Smooth muscle cell of trachea (primary cell): ENCODE measurements around the gene ATP2B1. TPM values are rescaled to one million over a fixed set of nuclear protein-coding genes. Genes with fewer than 3 reads are reported as not detected.

Source experiments
- total RNA-seq: library from RNA; depleted of rRNA; stranded (reverse); fragments of >200 nt; gene quantifications from 2 replicates; pipeline ENCODE4 v1.2.1, GENCODE V29; 2014

The ATP2B1 gene
- total RNA-seq = 68.0 and 81.7 TPM in 2 replicates

GRCh38 chr12:89708565-89709156 is at the start of gene ATP2B1:
Gene ATP2B1 (minus strand): TSS chr12:89708838. CDS start chr12:89655886, 52,952 bp downstream.

Other genes starting within 250 kb of the ATP2B1 start
- 10.8 and 17.9 TPM in 2 replicates for gene GALNT4, start 184.0 kb downstream of the ATP2B1 start, total RNA-seq
- gene POC1B, start 182.8 kb downstream of the ATP2B1 start, total RNA-seq = 12.9 and 13.4 TPM in 2 replicates